Activated CD4-positive, CD25-positive, alpha-beta regulatory T cell treated with anti-CD3 and anti-CD28 coated beads, Interleukin-2, amount 50 U/mL, for 72 hours (primary cell): Measurements from ENCODE around the gene PTGIS.
"Not testable (repeated sequence)": the region's sequence is repeated elsewhere in the genome, so short reads cannot be mapped to it uniquely, and the experiment has no call there.

Experiments used
- DNase-seq: peaks from one replicate; pipeline ENCODE4 v3.0.0; 2021

PTGIS gene

GRCh38 chr20:49567421-49568277 lies at the start of gene PTGIS:
Gene PTGIS (minus strand): TSS chr20:49568137. CDS start chr20:49568116, 21 bp downstream.
- DNase-seq: no peak

GRCh38 chr20:49617394-49617793 lies 49.5 kb upstream of the PTGIS start:
- DNase-seq: not testable (repeated sequence)

GRCh38 chr20:49616154-49617007 lies 48.4 kb upstream of the PTGIS start:
- DNase-seq: no peak

GRCh38 chr20:49615401-49616153 lies 47.6 kb upstream of the PTGIS start:
- no peak for DNase-seq

GRCh38 chr20:49615051-49615400 lies 47.1 kb upstream of the PTGIS start:
- not testable (repeated sequence) for DNase-seq

GRCh38 chr20:49614338-49615050 lies 46.6 kb upstream of the PTGIS start:
- no peak for DNase-seq

- no peak for DNase-seq
Measured at GRCh38 chr20:49612127-49612738, 44.3 kb upstream of the PTGIS start.

- DNase-seq: not testable (repeated sequence)
Measured at GRCh38 chr20:49611539-49612126, 43.7 kb upstream of the PTGIS start.

- peak; percentile 89 for DNase-seq
Measured at GRCh38 chr20:49610691-49611538, 43.0 kb upstream of the PTGIS start.

- peak; percentile 79 for DNase-seq
Measured at GRCh38 chr20:49608752-49609670, 41.1 kb upstream of the PTGIS start.

- no peak for DNase-seq
Measured at GRCh38 chr20:49607568-49607967, 39.6 kb upstream of the PTGIS start.

GRCh38 chr20:49603209-49603627 lies 35.3 kb upstream of the PTGIS start:
- DNase-seq: no peak

GRCh38 chr20:49602345-49603208 lies 34.6 kb upstream of the PTGIS start:
- no peak for DNase-seq

- no peak for DNase-seq
Measured at GRCh38 chr20:49601153-49601924, 33.4 kb upstream of the PTGIS start.

- DNase-seq: no peak
Measured at GRCh38 chr20:49599746-49600113, 31.8 kb upstream of the PTGIS start.

- no peak for DNase-seq
Measured at GRCh38 chr20:49597825-49598395, 30.0 kb upstream of the PTGIS start.
